Measurements from ENCODE around the gene BEND5. TPM values are rescaled to one million over a fixed set of nuclear protein-coding genes. Genes with fewer than 3 reads are reported as not detected.

Gene BEND5
- total RNA-seq, 4 donors from 2014 or later, result 4.1 to 13.9 (median 8.1) TPM

- no peaks in the 10 kb centered on the region for H3K9me3 ChIP-seq
- intact Hi-C loops (cut with DNase I; ENCODE audit: low total_unique reads), result no loop called here
- DNase-seq, result no peak
These were observed 7.6 kb upstream of the BEND5 start for GRCh38 chr1:48784301-48784700.

GRCh38 chr1:48777219-48777895 lies 666 bp upstream of the BEND5 start:
- Histone ChIP-seq H3K4me3 (peak overlapping the region; percentile 50 to 95), H3K36me3 (no peaks in the 10 kb centered on the region), H3K4me1 (no peaks in the 10 kb centered on the region), H3K9me3 (no peaks in the 10 kb centered on the region), H3K27me3 (no peaks in the 10 kb centered on the region), H3K27ac (no peak overlapping the region)
- intact Hi-C loops (cut with DNase I; ENCODE audit: low total_unique reads), result no loop called here
- TF ChIP-seq POLR2A (IDR thresholded peaks at IDR 0.05) (no peak), CTCF (IDR thresholded peaks at IDR 0.05) (no peak)
- peak in 1 of 2 donors; percentile 22 for DNase-seq

More at GRCh38 chr1:48784301-48784700, 7.6 kb upstream of the BEND5 start:
- H3K27ac ChIP-seq, result no peak overlapping the region
- no peaks in the 10 kb centered on the region for H3K4me1 ChIP-seq
- TF ChIP-seq POLR2A (IDR thresholded peaks at IDR 0.05) (no peak), CTCF (IDR thresholded peaks at IDR 0.05) (no peak)
- no peak overlapping the region for H3K4me3 ChIP-seq
- no peaks in the 10 kb centered on the region for H3K27me3 ChIP-seq
- no peaks in the 10 kb centered on the region for H3K36me3 ChIP-seq

GRCh38 chr1:48775831-48776392 lies 779 bp downstream of the BEND5 start:
- no peaks in the 10 kb centered on the region for H3K4me1 ChIP-seq
- peak overlapping the region; percentile 50 to 95 for H3K4me3 ChIP-seq
- intact Hi-C loops (cut with DNase I; ENCODE audit: low total_unique reads), result no loop called here
- TF ChIP-seq CTCF (IDR thresholded peaks at IDR 0.05), result no peak
- TF ChIP-seq POLR2A (IDR thresholded peaks at IDR 0.05), result no peak
- peak overlapping the region; percentile 72 to 90 for H3K27ac ChIP-seq
- no peaks in the 10 kb centered on the region for H3K9me3 ChIP-seq
- H3K36me3 ChIP-seq, result no peaks in the 10 kb centered on the region
- no peak for DNase-seq
- no peaks in the 10 kb centered on the region for H3K27me3 ChIP-seq

GRCh38 chr1:48773133-48773532 lies 3.6 kb downstream of the BEND5 start:
- Histone ChIP-seq H3K27me3 (no peaks in the 10 kb centered on the region), H3K4me3 (no peak overlapping the region), H3K36me3 (no peaks in the 10 kb centered on the region), H3K4me1 (no peaks in the 10 kb centered on the region), H3K9me3 (no peaks in the 10 kb centered on the region), H3K27ac (no peak overlapping the region)
- intact Hi-C loops (cut with DNase I; ENCODE audit: low total_unique reads), result no loop called here
- no peak for DNase-seq
- TF ChIP-seq CTCF (IDR thresholded peaks at IDR 0.05), result no peak
- TF ChIP-seq POLR2A (IDR thresholded peaks at IDR 0.05), result no peak

GRCh38 chr1:48772211-48772610 lies 4.5 kb downstream of the BEND5 start:
- no peak for TF ChIP-seq CTCF (IDR thresholded peaks at IDR 0.05)
- TF ChIP-seq POLR2A (IDR thresholded peaks at IDR 0.05), result no peak
- Histone ChIP-seq H3K4me3 (no peak overlapping the region), H3K9me3 (no peaks in the 10 kb centered on the region), H3K4me1 (no peaks in the 10 kb centered on the region), H3K27me3 (no peaks in the 10 kb centered on the region), H3K36me3 (no peaks in the 10 kb centered on the region), H3K27ac (no peak overlapping the region)
- intact Hi-C loops (cut with DNase I; ENCODE audit: low total_unique reads), result no loop called here
- DNase-seq, result no peak
